Heart left ventricle (tissue), 16 donors: Measurements from ENCODE around the gene PDE6B. TPM values are rescaled to one million over a fixed set of nuclear protein-coding genes. Genes with fewer than 3 reads are reported as not detected.

Source experiments
- ATAC-seq, 4 donors: fragments of 200-7000 bp; cut with Tn5 transposase; one replicate each; pipeline ENCODE4 v1.9.1; 2020 to 2022; ENCODE audit warnings: moderate library complexity in 4 of 4, mild to moderate bottlenecking in 3 of 4, moderate number of reproducible peaks in 1 of 4
- DNase-seq, 5 donors: peaks; one replicate each; pipeline ENCODE4 v3.0.0-alpha.2; 2020
- H3K27ac ChIP-seq, 12 donors: fragments of 200-600 bp; sonication (generic) in 4 of 12; one replicate each; pipeline versions ENCODE4 v1.5.0 to v1.8.0; 2016 to 2022; ENCODE audit warnings: mild to moderate bottlenecking in 2 of 12
- H3K27me3 ChIP-seq, 9 donors: fragments of 200-600 bp; sonication (generic) in 2 of 9; one replicate each; pipeline versions ENCODE4 v1.5.1 to v1.8.0; 2016 to 2022; ENCODE audit warnings: mild to moderate bottlenecking in 3 of 9
- H3K36me3 ChIP-seq, 9 donors: fragments of 200-600 bp; sonication (generic) in 2 of 9; one replicate each; pipeline versions ENCODE4 v1.5.0 to v1.8.0; 2018 to 2022; ENCODE audit warnings: mild to moderate bottlenecking in 2 of 9
- H3K4me1 ChIP-seq, 12 donors: fragments of 200-600 bp; sonication (generic) in 4 of 12; one replicate each; pipeline versions ENCODE4 v1.5.0 to v1.8.0; 2016 to 2022; ENCODE audit warnings: mild to moderate bottlenecking in 3 of 12
- H3K4me3 ChIP-seq, 12 donors: fragments of 200-600 bp; sonication (generic) in 4 of 12; one replicate each; pipeline versions ENCODE4 v1.5.0 to v1.8.0; 2017 to 2022; ENCODE audit warnings: mild to moderate bottlenecking in 9 of 12, moderate library complexity in 4 of 12
- H3K9me3 ChIP-seq, 12 donors: fragments of 200-600 bp; sonication (generic) in 4 of 12; one replicate each; pipeline versions ENCODE4 v1.5.0 to v1.8.0; 2016 to 2022; ENCODE audit warnings: mild to moderate bottlenecking in 1 of 12
- POLR2A ChIP-seq, 2 donors: fragments of 450-650 bp; IDR thresholded peaks; one replicate each; pipeline ENCODE4 v1.6.1; 2017; ENCODE audit warnings: antibody characterized with exemption in 2 of 2, mild to moderate bottlenecking in 2 of 2, moderate library complexity in 2 of 2
- WGBS, 4 donors: extraction: QIAGEN DNeasy Blood & Tissue Kit in 2 of 4; methylation state at CpG; one replicate each; pipeline versions ENCODE4 v1.1.5 to v1.1.7; 2013 to 2018; 5-methylcytosine and 5-hydroxymethylcytosine counted together
- intact Hi-C, 10 donors: fragments of 100-400 bp; cut with DNase I; formaldehyde crosslinking; loops; one replicate each; pipeline versions ENCODE4 v1.11.1 to v1.14.2; 2022
- polyA plus RNA-seq, 2 donors: library from polyadenylated mRNA; stranded (reverse); fragments of 200-250 nt; gene quantifications; one replicate each; pipeline ENCODE4 v1.2.3, GENCODE V29; 2013
- total RNA-seq, 9 donors: library from RNA; depleted of rRNA in 2 of 9; stranded (reverse); fragments of >200 nt in 2 of 9; fragmentation: NEBNext Ultra II Directional in 3 of 9; extraction: Animal tissue kit (Norgen Biotek cat#: 25700) in 3 of 9; gene quantifications; one replicate each; pipeline versions ENCODE4 v1.1.0 to v1.2.4, GENCODE V29; 2016 to 2023
- TF ChIP-seq, protein P1 (sequence below), 12 donors: fragments of 200-600 bp; sonication (generic) in 4 of 12; IDR thresholded peaks; one replicate each; pipeline versions ENCODE4 v1.5.0 to v1.8.0; 2018 to 2022; ENCODE audit warnings: antibody characterized with exemption in 12 of 12, mild to moderate bottlenecking in 5 of 12
- donor health status: ischemic (EF 13 %, LVEDD 7.1; RV severe dilation, severe dysfunction).
- donor health status: healthy with polysubstance abuse.
- donor health status: DM: no; HTN: yes; CAD: no.
- donor health status: DM: no; HTN: no; CAD: no.
- donor health status: ischemic (EF 25% LVEDD 6.9; RV normal size, moderate dysfunction).
- donor health status: ischemic (EF 25% LVEDD 5.7; RV mildly dilated, moderate dysfunction).
- donor health status: healthy.
- donor health status: DM: yes; HTN: yes; CAD: no.
- donor health status: ischemic (EF 35%, LVEDD 5.7; RV mildly dilated, moderate dysfunction).
- donor health status: nonischemic (EF 11% LVEDD 7.7; RV severe dilation, severe dysfunction).
- donor health status: DM: yes; HTN: yes; CAD: no.
- donor health status: PGD.
- donor health status: ischemic (EF 29% LVEDD 5.4; RV normal size, mild dysfunction).
- donor health status: nonischemic (EF 23%, LVEDD 6.1; RV moderate dilation, normal function).

The PDE6B gene
- total and polyA plus RNA-seq, 11 donors = 0.61 to 8.4 (median 3.5) TPM

DNA sequence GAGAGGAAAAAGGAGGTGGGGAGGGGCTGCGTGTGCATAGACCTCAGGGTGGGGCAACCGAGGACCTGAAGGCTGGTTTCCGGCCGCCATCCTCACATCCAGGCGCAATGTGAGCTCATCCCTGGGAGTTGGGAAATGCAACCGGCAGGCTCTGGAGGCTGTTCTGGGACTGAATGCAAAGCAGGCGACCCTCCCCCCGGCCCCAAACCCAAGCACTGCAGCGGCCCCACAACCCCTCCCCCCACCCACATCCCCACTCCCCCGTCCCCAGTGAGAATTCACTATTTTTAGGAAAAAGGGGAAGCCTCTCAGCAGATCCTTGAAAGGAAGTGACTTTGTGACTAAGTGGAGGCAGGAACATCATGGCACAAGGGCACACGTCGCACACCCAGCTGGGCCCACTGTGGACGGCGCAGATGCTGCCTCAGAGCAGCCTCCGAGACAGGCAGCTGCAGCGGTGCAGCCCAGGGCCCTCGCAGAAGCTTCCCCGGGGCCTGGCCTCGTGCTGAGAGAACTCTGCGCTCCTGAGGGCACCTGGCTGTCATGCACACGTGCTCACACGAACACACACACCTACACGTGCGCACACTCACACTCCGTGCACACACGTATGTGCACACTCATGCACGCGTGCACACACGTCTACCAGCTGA lies 1.3 kb upstream of the PDE6B start:
- WGBS, 4 donors = 52 to 59% (median 53%) methylated on average over 27 to 29 of the region's 29 CpGs
- H3K27me3 ChIP-seq = peaks cover 0 to 25% (median 0%) of the 10 kb centered on the region in 9 donors
- DNase-seq = no peak

DNA sequence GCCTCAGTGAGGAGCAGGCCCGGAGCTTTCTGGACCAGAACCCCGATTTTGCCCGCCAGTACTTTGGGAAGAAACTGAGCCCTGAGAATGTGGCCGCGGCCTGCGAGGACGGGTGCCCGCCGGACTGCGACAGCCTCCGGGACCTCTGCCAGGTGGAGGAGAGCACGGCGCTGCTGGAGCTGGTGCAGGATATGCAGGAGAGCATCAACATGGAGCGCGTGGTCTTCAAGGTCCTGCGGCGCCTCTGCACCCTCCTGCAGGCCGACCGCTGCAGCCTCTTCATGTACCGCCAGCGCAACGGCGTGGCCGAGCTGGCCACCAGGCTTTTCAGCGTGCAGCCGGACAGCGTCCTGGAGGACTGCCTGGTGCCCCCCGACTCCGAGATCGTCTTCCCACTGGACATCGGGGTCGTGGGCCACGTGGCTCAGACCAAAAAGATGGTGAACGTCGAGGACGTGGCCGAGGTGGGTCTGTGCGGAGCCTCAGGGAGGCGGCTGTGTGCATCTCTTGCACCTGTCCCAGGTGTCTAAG lies 323 bp downstream of the PDE6B start:
- Histone ChIP-seq H3K27me3 (peaks cover 0 to 25% (median 0%) of the 10 kb centered on the region in 9 donors), H3K4me3 (no peak overlapping the region), H3K9me3 (no peaks in the 10 kb centered on the region), H3K36me3 (no peaks in the 10 kb centered on the region), H3K27ac (no peak overlapping the region), H3K4me1 (no peaks in the 10 kb centered on the region)
- ATAC-seq = no peak
- TF ChIP-seq, protein P1, sequence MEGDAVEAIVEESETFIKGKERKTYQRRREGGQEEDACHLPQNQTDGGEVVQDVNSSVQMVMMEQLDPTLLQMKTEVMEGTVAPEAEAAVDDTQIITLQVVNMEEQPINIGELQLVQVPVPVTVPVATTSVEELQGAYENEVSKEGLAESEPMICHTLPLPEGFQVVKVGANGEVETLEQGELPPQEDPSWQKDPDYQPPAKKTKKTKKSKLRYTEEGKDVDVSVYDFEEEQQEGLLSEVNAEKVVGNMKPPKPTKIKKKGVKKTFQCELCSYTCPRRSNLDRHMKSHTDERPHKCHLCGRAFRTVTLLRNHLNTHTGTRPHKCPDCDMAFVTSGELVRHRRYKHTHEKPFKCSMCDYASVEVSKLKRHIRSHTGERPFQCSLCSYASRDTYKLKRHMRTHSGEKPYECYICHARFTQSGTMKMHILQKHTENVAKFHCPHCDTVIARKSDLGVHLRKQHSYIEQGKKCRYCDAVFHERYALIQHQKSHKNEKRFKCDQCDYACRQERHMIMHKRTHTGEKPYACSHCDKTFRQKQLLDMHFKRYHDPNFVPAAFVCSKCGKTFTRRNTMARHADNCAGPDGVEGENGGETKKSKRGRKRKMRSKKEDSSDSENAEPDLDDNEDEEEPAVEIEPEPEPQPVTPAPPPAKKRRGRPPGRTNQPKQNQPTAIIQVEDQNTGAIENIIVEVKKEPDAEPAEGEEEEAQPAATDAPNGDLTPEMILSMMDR (IDR thresholded peaks at IDR 0.05) = no peak
- no peak for TF ChIP-seq POLR2A (IDR thresholded peaks at IDR 0.05)
- DNase-seq = no peak
- 88 to 92% (median 91%) methylated on average over 30 to 39 of the region's 39 CpGs for WGBS, 4 donors
- intact Hi-C loops = no loop called here

More for the DNA sequence above, 1.3 kb upstream of the PDE6B start:
- Histone ChIP-seq H3K4me3 (no peak overlapping the region), H3K36me3 (no peaks in the 10 kb centered on the region), H3K27ac (no peak overlapping the region), H3K9me3 (no peaks in the 10 kb centered on the region), H3K4me1 (no peaks in the 10 kb centered on the region)
- no peak for ATAC-seq
- TF ChIP-seq POLR2A (IDR thresholded peaks at IDR 0.05) = no peak
- TF ChIP-seq, protein P1 (IDR thresholded peaks at IDR 0.05) = no peak
- intact Hi-C loops = no loop called here

DNA sequence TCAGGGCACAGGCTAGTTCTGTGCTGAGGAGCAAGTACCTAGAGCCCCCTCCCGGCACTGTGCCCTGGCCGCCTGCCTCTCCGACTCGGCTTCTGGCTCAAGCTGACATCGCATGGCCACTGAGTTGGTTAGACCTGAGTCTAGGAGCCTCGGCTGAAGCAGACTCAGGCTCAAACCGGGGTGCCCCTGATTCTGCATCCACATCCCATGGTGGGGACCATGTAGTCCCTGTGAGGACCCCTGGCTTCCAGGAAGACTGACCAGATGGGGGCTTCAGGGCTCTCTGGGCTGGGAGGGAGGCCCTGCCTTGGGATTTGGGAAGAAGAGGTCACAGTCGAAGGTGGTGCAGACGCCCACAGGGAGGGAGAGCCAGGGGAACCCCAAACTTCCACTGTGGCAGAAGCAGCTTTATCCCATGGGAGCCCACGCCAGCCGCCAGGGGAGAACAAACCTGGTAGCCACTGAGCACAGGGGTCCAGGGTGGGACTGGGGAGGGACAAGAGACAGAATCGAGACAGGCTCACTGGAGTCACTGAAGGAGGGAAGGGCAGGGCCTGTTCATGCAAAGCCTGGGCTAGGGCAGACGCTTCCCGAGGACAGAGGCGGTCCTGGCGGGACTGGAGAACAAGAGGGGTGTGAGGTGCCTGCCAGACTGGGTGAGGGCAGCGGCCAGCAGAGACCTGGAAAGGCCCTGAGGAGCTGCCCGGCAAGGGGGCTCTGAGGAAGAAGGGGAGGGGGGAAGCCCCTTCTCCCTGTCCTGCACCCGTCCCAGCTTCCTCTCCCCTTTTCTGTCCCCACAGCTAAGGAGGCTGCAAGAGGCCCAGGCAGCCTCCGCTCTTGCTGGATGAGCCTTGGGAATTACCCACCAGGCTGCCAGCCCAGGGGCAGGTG lies 1.1 kb downstream of the PDE6B start:
- DNase-seq (no peak), ATAC-seq (no peak)
- 71 to 80% (median 77%) methylated on average over 17 to 20 of the region's 20 CpGs for WGBS, 4 donors
- intact Hi-C loops = no loop called here
- Histone ChIP-seq H3K36me3 (no peaks in the 10 kb centered on the region), H3K4me1 (no peaks in the 10 kb centered on the region), H3K27me3 (peaks cover 0 to 25% (median 0%) of the 10 kb centered on the region in 9 donors), H3K4me3 (no peak overlapping the region), H3K9me3 (no peaks in the 10 kb centered on the region), H3K27ac (no peak overlapping the region)
- TF ChIP-seq, protein P1 (IDR thresholded peaks at IDR 0.05) = no peak
- TF ChIP-seq POLR2A (IDR thresholded peaks at IDR 0.05) = no peak
